ENCODE results near the gene SHC2. TPM values are rescaled to one million over a fixed set of nuclear protein-coding genes. Genes with fewer than 3 reads are reported as not detected.
A peak's percentile ranks its signal among the peaks of the same experiment; 100 is the strongest.
"Not testable (repeated sequence)": the region's sequence is repeated elsewhere in the genome, so short reads cannot be mapped to it uniquely, and the experiment has no call there.

The SHC2 gene
- total RNA-seq, 1 experiment from 2014 or later: 12.7 TPM

DNA sequence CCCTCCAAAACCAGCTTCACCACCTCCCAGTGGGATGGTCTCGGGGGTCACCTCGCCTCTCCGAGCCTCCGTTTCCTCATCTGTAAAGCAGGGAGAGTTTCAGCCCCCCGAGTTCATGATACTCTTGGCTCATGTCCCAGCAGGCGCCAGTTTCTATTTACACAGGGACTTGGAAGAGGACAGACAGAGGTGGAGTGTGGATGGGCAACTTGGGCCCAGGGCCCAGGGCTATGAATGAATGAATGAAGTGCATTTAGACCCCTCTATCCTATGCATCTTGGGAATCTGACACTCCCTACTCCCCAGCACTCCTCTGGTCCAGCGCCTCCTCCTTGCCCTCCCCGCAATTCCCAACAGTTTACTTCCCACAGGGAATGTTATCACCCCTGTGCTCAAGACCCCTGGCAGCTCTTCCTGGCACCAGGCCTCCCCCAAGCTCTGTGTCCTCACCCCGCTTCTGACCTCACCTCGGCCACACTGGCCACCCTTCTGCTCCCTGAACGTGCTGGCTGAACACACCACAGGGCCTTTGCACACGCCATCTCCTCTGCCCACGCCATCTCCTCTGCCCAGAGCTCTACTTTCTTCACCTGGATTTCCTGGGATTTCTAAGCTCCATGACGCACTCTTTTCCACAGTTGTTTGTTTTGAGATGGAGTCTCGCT is 46.9 kb downstream of the SHC2 start:
- in situ Hi-C loops (cut with HindIII; ENCODE audit: low sequenced_read_pairs): no loop called here
- no peak for DNase-seq (ENCODE audit: low spot score)

DNA sequence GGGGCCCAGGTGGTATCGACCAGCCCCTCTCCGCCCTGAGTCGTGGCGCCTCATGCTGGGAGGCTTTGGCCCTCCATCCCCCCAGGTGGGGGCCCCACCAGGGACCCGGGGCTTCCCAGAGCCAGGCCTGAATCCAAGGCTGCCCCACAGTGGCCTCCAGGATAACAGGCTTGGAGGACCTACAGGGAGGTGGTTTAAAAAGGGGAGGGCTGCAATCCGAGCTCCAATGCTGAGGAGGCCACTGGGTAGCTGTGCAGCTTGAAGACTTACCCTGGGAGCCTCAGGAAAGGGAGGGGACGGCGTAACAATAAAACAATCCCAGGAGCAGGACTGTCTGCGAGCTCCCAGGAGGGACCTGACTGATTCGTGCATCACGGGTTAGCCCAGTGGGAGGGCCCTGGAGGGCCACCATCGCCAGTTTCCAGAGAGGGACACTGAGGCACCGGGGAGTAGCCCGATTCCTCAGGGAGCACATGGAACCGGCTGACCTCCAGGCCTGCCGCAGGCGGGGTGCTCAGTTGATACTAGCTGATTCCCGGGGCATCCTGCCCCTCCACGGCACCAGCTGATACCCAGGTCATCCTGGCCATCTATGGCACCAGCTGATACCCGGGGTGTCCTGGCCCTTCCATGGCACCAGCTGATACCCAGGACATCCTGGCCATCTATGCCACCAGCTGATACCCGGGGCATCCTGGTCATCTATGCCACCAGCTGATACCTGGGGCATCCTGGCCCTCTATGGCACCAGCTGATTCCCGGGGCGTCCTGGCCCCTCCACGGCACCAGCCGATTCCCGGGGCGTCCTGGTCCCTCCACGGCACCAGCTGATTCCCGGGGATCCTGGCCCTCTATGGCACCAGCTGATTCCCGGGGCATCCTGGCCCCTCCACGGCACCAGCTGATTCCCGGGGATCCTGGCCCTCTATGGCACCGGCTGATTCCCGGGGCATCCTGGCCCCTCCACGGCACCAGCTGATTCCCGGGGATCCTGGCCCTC is 48.2 kb downstream of the SHC2 start:
- in situ Hi-C loops (cut with HindIII; ENCODE audit: low sequenced_read_pairs): no loop called here
- peak; percentile 3 for DNase-seq (ENCODE audit: low spot score)

DNA sequence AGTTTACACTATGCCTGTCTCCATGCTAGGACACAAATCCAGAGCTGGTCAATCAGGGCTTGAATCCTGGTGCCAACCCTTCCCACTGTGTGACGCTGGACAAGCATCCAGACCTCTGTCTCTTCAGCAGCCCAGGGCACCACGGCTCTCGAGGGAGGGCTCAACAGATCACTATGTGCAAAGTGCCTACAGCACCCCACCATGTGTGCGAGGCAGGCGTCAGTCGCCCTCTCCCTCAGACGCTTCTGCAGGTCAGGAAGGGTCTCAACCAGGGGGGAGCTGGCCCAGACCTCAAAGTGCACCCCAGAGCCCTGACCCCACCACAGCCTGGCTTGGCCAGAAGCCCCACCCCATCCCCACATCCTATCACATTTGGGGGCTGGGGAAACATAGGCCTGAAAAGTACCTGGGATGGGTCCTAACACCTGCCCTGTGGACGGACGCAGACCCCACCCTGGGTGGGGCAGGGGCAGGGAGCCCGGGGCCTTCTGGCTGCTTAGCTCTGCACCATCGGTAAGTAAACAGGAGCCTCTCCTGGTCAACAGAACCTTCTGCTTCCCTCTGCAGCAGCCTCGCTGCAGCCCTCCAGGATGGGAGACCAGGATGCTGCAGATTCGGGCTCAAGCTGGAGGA is 49.0 kb downstream of the SHC2 start:
- no peak for DNase-seq (ENCODE audit: low spot score)
- in situ Hi-C loops (cut with HindIII; ENCODE audit: low sequenced_read_pairs): no loop called here

DNA sequence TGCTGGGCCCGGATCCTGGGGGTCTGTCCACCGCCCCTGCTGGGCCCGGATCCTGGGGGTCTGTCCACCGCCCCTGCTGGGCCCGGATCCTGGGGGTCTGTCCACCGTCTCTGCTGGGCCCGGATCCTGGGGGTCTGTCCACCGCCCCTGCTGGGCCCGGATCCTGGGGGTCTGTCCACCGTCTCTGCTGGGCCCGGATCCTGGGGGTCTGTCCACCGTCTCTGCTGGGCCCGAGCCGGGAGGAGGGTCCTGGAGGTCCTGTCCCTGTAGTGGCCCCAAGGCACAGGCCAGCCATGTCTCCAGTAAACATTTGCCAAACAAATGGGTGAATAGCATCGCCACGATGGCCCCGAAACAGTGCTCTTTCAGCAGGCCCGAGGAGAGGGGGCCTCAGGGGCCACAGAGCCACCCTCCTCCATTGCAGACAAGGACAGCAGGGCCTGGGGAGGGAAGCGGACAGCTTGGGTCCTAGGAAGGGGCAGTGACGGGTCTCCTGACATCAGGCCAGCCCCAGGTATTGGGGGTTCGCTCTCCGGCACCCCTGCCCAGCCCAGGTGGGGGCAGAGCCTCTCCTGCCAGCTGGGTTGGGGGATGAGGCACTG is 49.6 kb downstream of the SHC2 start:
- DNase-seq (ENCODE audit: low spot score); in situ Hi-C loops (cut with HindIII; ENCODE audit: low sequenced_read_pairs): not testable (repeated sequence)

DNA sequence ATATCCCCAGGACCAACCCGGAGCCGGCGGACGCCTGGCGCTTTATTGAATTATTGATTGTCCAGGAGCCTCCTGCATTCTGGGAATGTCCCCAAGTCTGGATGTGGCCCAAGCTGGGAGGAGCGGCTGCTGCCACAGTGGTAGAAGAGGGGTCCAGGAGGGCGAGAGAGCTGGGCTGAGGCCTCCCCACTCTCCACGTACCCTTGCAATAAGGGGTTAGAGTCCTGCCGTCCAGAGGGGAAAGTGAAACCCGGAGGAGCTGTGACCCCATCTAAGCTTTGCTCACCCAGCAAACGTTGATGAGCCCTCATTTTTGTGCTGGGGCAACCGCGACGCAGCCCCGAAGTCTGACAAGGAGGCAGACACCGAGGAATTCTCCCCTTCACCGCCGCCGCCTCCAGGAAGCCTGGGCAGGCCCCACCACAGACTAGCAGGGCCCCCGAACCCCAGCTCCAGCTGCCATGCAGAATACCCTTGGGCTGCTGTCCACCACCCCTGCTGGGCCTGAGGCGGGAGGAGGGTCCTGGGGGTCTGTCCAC is 50.5 kb downstream of the SHC2 start:
- no peak for DNase-seq (ENCODE audit: low spot score)

DNA sequence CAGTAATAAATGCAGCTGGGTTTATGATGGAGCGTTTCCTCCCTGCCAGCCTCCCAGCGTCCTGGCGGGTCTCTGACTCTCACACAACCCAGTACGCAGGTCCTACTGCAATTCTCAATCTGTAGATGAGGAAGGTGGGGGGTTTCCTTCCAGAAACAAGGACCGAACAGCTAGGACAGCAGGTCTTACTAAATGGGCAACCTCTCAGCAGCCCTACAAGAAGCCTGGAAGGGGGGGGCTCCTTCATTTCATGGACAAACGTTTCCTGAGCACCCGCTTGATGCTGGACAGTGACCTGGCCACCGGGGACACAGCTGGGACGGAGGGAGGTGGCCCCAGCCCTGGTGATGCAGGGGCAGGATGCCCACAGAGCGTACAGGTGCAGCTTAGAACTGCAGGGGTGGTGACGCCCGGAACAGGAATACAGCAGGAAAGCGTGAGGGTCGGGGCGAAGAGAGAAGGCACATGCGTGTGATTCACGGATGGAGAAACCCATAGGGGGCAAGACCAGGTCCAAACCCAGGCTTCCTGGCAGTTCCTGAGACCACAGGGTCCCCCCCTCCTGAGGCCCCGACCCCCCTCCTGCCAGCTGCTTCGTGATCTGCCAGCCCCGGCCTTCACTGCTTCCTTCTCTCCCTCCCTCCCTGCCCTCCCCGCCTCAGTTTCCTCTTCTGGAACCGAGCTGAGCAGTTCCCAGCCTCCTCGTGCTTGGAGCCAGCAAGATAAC is 51.2 kb downstream of the SHC2 start:
- in situ Hi-C loops (cut with HindIII; ENCODE audit: low sequenced_read_pairs): no loop called here
- DNase-seq (ENCODE audit: low spot score): no peak

More for the DNA sequence above, 50.5 kb downstream of the SHC2 start:
- in situ Hi-C loops (cut with HindIII; ENCODE audit: low sequenced_read_pairs): no loop called here

DNA sequence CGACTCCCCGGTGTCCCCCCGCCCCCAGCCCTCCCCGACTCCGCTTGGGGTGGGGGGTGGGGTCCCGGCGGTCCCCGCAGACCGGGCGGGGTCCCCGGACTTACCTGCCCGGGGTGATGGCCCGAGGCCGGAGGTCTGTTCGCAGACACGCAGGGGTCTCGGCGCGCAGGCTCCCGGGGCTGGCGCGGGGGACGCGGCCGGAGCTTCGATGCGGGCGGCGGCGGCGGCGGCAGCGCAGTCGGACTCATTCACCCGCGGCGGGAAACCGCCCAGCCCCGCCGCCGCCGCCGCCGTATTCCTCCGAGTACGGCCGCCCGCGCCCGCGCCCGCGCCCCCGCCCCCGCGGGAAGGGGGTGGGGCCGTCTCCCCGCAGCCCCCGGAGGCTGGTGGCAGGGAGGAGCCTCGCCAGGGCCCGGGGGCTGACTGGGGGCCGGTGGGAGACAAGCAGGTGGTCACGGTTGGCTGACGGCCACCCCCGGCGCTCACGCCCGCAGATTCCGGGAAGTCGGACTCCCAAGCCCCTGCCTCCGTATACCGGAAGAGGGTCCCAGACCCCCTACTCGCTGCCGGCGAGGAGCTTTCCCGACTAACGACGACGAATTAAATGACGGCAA is 51.8 kb downstream of the SHC2 start, which contains the start of gene C2CD4C:
Gene C2CD4C, minus strand, starts transcription at position 246 of the 614 bp plus-strand sequence. CDS start 786 bp downstream, outside the sequence.
- no peak for DNase-seq (ENCODE audit: low spot score)
- in situ Hi-C loops (cut with HindIII; ENCODE audit: low sequenced_read_pairs): no loop called here

DNA sequence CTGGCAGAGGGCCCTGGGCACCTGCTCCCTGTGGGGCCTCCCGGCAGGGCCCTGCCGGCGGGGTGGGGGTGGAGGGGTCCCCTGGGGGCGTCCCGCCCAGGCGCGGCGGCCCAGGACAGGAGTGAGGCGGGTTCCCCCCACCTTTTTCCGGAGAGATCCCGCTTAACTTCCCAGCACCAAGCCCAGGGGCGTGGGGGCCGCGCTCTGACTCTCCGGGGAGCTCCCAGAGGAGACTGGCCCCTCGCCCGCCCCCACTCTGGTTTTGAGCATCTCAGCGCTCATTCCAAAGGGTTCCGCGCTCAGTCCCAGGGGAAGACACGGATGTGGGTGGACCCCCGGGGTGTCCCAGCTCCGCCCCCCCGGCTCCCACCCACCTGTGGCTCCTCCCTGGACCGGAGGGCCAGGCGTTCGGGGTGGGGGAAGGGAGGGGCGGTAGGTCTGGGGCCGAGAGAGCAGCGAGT is 52.4 kb downstream of the SHC2 start:
- in situ Hi-C loops (cut with HindIII; ENCODE audit: low sequenced_read_pairs): no loop called here
- DNase-seq (ENCODE audit: low spot score): no peak

DNA sequence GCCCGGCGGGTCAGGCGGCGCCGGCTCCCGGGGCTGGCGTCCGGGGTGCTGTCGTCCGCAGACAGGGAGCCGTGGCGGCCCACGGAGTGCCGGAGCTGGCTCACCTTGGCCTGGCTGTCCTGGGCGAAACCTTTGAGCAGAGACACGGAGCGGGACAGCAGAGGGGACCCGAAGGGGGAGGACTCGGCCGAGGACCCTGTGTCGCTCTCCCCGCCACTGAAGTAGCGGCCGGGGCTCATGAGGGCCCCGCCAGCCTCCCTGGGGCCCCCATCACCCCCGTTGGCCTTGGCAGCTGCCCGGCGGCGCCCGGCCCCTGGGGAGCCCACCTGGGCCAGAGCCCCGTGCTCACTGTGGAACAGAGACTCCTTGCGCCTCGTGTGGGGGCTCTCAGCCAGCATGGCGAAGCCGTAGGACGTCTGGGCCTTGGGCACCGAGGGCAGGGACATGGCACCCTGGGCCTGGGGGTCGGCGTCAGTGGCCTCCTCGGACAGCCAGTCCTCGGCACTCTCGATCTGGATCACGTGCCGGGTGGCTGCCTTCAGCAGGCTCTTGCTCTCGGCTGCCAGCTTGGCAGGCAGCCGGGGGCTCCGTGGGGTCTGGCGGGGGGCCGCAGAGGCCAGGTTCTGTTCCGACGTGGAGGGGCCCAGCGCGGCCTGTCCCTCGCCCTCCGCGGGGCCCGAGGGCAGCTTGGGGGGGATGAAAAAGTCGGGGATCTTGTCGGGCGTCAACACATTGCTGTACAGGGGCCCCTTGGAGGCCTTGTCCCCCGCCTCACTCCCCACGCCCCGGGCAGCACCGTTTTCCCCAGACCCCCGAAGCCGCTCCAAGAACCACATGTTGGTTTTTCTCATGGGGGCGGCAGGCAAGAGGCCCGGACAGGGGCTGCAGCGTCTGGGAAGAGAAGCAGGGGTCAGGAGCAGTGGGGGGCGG is 53.1 kb downstream of the SHC2 start:
- no peak for DNase-seq (ENCODE audit: low spot score)
- in situ Hi-C loops (cut with HindIII; ENCODE audit: low sequenced_read_pairs): no loop called here

DNA sequence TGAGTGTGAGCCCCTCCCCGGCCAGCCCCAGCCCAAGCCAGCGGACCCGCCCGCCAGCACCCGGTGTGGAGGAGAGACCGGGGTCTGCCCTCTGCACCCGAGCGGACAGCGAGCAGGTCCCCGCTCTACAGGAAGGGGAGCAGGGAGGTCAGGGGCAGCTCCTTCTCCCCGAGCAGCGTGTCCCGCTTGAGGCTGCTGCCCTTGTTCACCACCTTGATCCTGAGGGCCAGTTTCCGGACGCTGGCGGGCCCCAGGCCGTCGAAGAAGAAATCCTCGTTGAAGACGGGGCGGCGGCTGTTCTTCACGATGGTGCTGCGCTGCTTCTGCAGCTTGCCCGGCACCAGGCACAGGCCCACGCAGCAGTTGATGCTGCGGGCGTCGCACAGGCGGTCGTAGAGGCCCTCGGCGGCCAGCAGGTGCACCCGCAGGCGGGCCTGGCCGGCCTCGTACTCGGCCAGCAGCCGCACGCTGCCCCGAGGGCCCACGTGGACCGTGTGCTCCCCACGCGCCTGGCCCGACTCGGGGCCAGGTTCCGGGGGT is 53.8 kb downstream of the SHC2 start:
- in situ Hi-C loops (cut with HindIII; ENCODE audit: low sequenced_read_pairs): no loop called here
- no peak for DNase-seq (ENCODE audit: low spot score)

DNA sequence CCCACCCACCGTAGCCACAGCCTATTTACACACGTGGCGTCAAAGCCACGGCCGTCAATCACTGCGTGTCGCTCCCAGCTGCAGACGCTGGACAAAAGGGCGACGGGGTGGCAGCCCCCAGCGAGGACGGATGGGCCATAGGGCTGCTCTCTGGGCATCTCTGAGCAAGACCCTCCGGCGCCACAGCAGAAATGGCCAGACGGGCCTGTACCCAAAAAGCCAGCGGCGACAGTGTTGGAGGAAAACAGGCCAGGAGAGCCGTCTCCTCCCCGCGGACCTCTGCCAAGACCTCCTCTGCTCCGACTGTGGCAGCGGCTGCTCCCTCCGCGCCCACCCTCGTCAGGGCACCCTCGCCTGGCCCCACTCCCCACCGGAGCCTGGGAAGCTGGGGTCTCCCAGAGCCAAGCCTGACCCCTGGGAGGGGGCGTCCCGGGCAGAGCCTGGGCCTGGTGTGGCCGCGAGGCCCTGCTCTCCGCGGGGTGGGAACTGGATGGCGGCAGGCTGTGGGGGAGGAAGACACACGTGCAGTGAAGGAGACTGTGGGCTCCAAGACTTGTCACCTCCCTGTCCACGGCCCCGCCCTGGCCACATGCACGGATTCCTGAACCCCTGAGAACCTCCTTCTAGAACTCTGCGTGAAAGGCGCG is 54.6 kb downstream of the SHC2 start:
- DNase-seq (ENCODE audit: low spot score): no peak

DNA sequence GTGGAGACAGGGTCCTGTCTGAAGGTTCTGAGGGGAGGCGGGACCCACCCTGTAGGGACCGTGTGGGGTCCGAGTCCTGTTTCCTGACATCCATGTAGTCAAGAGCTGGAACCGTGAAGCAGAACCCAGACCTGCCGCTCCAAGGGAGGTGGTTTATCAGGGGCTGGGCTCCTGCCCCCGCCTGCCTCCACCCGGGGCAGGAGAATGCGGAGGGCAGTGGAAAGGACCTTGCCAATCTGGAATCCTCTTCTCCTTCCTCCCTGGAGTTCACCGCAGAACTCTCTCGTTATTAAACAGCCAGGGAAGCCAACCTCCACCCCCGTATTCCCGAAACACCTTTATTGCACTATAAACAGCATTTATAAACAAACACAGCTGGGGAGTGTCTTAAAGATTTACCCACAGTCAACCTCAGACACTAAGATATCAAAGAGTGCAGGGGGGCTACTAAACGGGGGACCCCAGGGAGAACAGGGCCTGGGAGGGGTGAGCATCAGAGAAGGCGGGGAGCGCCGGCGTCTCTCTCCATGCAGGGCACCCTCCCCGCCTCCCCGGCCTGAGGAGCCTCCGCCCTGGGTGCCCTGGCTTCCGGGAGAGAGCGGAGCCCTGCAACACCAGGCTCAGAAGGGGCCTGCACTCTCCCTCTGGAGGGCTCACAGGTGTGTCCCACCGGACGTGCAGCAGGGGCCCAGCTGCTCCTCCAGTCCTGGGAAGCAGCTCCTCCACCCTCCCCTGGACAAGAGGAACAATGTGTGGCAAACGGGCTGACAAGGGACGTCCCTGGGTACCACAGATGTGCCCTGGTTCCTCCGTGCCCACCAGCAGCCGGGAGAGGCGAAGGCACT is 55.5 kb downstream of the SHC2 start:
- in situ Hi-C loops (cut with HindIII; ENCODE audit: low sequenced_read_pairs): no loop called here
- no peak for DNase-seq (ENCODE audit: low spot score)

More for the DNA sequence above, 54.6 kb downstream of the SHC2 start:
- in situ Hi-C loops (cut with HindIII; ENCODE audit: low sequenced_read_pairs): no loop called here

DNA sequence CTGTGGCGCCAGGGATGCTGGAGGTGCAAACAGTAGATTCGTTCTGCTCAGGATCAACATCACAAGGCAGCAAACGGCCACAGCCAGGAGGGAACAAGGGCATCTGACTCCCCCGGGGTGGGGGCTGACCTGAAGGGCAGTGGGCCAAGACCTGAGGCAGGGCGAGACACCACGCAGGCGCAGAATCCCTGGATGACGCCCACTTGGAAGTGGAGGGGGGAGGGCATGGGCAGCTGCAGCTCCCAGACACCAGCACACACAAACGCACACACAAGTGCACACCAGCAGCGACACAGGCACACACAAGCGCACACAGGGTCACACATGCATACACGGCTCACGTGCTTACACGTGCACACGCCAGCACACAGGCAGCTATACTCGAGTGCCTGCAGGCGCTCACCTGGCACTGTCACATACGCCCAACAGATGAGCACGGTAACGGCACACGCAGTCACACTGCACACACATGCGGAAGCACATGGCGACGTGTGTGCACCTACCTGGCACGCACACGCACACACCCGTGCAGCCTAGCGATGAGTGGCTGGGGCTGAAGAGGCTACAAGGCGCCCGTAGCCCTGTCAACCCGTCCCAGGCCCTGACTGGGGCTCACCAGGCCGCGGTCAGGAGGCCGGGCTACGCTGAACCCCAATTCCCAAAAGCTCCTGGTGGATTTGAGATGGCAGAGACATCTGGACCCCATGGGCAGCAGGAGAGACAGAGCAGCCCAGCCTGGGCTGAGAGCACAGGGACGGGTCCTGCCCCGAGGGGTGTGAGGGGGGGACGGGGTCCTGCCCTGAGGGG is 57.4 kb downstream of the SHC2 start:
- in situ Hi-C loops (cut with HindIII; ENCODE audit: low sequenced_read_pairs): no loop called here
- no peak for DNase-seq (ENCODE audit: low spot score)

DNA sequence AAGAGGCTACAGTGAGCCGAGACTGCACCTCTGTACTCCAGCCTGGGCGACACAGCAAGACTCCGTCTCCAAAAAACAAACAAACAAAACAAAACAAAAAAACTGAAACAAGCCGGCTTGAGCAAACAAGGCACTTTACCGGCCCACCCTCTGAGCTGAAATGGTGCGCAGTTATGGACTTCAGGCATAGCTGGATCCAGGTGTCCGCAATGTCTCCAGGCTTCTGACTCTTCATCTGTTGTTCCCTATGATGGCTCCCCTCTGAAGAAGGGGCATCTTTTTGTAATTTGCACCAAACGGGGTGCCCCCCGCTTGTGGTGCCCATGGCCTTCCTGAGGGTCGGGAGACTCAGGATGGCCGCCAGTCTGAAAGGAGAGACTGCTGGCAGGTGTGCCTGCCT is 58.0 kb downstream of the SHC2 start:
- no peak for DNase-seq (ENCODE audit: low spot score)
- in situ Hi-C loops (cut with HindIII; ENCODE audit: low sequenced_read_pairs): no loop called here
